Measurements from ENCODE around the gene SLC22A12.

The SLC22A12 gene

GRCh38 chr11:64566915-64567891, 23.8 kb upstream of the SLC22A12 start:
- peaks cover under 1% of the 10 kb centered on the region for H3K27me3 ChIP-seq (ENCODE audit: insufficient read depth, low read length)
- no peaks in the 10 kb centered on the region for H3K36me3 ChIP-seq (ENCODE audit: insufficient read depth, low read length)
- H3K4me1 ChIP-seq (ENCODE audit: insufficient read depth, low read length) = peaks cover 21% of the 10 kb centered on the region
- H3K9me3 ChIP-seq (ENCODE audit: low read length) = no peaks in the 10 kb centered on the region
- H3K4me3 ChIP-seq (ENCODE audit: low read length) = peak overlapping the region; percentile 44
- peak overlapping the region; percentile 76 for H2AFZ ChIP-seq (ENCODE audit: low read depth, low read length)

- peaks cover 21% of the 10 kb centered on the region for H3K4me1 ChIP-seq (ENCODE audit: insufficient read depth, low read length)
Measured at GRCh38 chr11:64568041-64568571, 22.9 kb upstream of the SLC22A12 start.

GRCh38 chr11:64568584-64569140, 22.4 kb upstream of the SLC22A12 start:
- Histone ChIP-seq H3K4me3 (ENCODE audit: low read length) (no peak overlapping the region), H2AFZ (ENCODE audit: low read depth, low read length) (no peak overlapping the region), H3K27me3 (ENCODE audit: insufficient read depth, low read length) (peaks cover 4% of the 10 kb centered on the region), H3K9me3 (ENCODE audit: low read length) (no peaks in the 10 kb centered on the region), H3K36me3 (ENCODE audit: insufficient read depth, low read length) (no peaks in the 10 kb centered on the region), H3K4me1 (ENCODE audit: insufficient read depth, low read length) (peaks cover 21% of the 10 kb centered on the region)

More at GRCh38 chr11:64568041-64568571, 22.9 kb upstream of the SLC22A12 start:
- Histone ChIP-seq H3K36me3 (ENCODE audit: insufficient read depth, low read length) (no peaks in the 10 kb centered on the region), H3K9me3 (ENCODE audit: low read length) (no peaks in the 10 kb centered on the region), H2AFZ (ENCODE audit: low read depth, low read length) (no peak overlapping the region), H3K27me3 (ENCODE audit: insufficient read depth, low read length) (peaks cover 4% of the 10 kb centered on the region), H3K4me3 (ENCODE audit: low read length) (no peak overlapping the region)

- Histone ChIP-seq H2AFZ (ENCODE audit: low read depth, low read length) (no peak overlapping the region), H3K9me3 (ENCODE audit: low read length) (no peaks in the 10 kb centered on the region), H3K4me3 (ENCODE audit: low read length) (no peak overlapping the region), H3K4me1 (ENCODE audit: insufficient read depth, low read length) (peaks cover 21% of the 10 kb centered on the region), H3K36me3 (ENCODE audit: insufficient read depth, low read length) (no peaks in the 10 kb centered on the region), H3K27me3 (ENCODE audit: insufficient read depth, low read length) (peaks cover 4% of the 10 kb centered on the region)
Measured at GRCh38 chr11:64569300-64569970, 21.6 kb upstream of the SLC22A12 start.

GRCh38 chr11:64570341-64570740, 20.7 kb upstream of the SLC22A12 start:
- Histone ChIP-seq H3K4me1 (ENCODE audit: insufficient read depth, low read length) (peaks cover 21% of the 10 kb centered on the region), H3K4me3 (ENCODE audit: low read length) (no peak overlapping the region), H2AFZ (ENCODE audit: low read depth, low read length) (no peak overlapping the region), H3K9me3 (ENCODE audit: low read length) (no peaks in the 10 kb centered on the region), H3K36me3 (ENCODE audit: insufficient read depth, low read length) (no peaks in the 10 kb centered on the region), H3K27me3 (ENCODE audit: insufficient read depth, low read length) (peaks cover 4% of the 10 kb centered on the region)

GRCh38 chr11:64571050-64571409, 20.0 kb upstream of the SLC22A12 start:
- Histone ChIP-seq H3K4me1 (ENCODE audit: insufficient read depth, low read length) (peaks cover 17% of the 10 kb centered on the region), H2AFZ (ENCODE audit: low read depth, low read length) (no peak overlapping the region), H3K4me3 (ENCODE audit: low read length) (no peak overlapping the region), H3K36me3 (ENCODE audit: insufficient read depth, low read length) (no peaks in the 10 kb centered on the region), H3K27me3 (ENCODE audit: insufficient read depth, low read length) (peaks cover 4% of the 10 kb centered on the region), H3K9me3 (ENCODE audit: low read length) (no peaks in the 10 kb centered on the region)

- Histone ChIP-seq H2AFZ (ENCODE audit: low read depth, low read length) (no peak overlapping the region), H3K27me3 (ENCODE audit: insufficient read depth, low read length) (peaks cover 4% of the 10 kb centered on the region), H3K36me3 (ENCODE audit: insufficient read depth, low read length) (no peaks in the 10 kb centered on the region), H3K9me3 (ENCODE audit: low read length) (no peaks in the 10 kb centered on the region), H3K4me1 (ENCODE audit: insufficient read depth, low read length) (peaks cover 13% of the 10 kb centered on the region), H3K4me3 (ENCODE audit: low read length) (no peak overlapping the region)
Measured at GRCh38 chr11:64571410-64572091, 19.5 kb upstream of the SLC22A12 start.

- Histone ChIP-seq H3K4me1 (ENCODE audit: insufficient read depth, low read length) (peaks cover 7% of the 10 kb centered on the region), H2AFZ (ENCODE audit: low read depth, low read length) (no peak overlapping the region), H3K9me3 (ENCODE audit: low read length) (no peaks in the 10 kb centered on the region), H3K36me3 (ENCODE audit: insufficient read depth, low read length) (no peaks in the 10 kb centered on the region), H3K4me3 (ENCODE audit: low read length) (no peak overlapping the region), H3K27me3 (ENCODE audit: insufficient read depth, low read length) (peaks cover 4% of the 10 kb centered on the region)
Measured at GRCh38 chr11:64572143-64572542, 18.9 kb upstream of the SLC22A12 start.

- Histone ChIP-seq H3K27me3 (ENCODE audit: insufficient read depth, low read length) (peaks cover 4% of the 10 kb centered on the region), H2AFZ (ENCODE audit: low read depth, low read length) (no peak overlapping the region), H3K9me3 (ENCODE audit: low read length) (peaks cover 5% of the 10 kb centered on the region), H3K36me3 (ENCODE audit: insufficient read depth, low read length) (no peaks in the 10 kb centered on the region), H3K4me3 (ENCODE audit: low read length) (no peak overlapping the region), H3K4me1 (ENCODE audit: insufficient read depth, low read length) (no peaks in the 10 kb centered on the region)
Measured at GRCh38 chr11:64577202-64577601, 13.8 kb upstream of the SLC22A12 start.

GRCh38 chr11:64580412-64580811, 10.6 kb upstream of the SLC22A12 start:
- Histone ChIP-seq H3K4me1 (ENCODE audit: insufficient read depth, low read length) (no peaks in the 10 kb centered on the region), H3K27me3 (ENCODE audit: insufficient read depth, low read length) (peaks cover 6% of the 10 kb centered on the region), H3K9me3 (ENCODE audit: low read length) (peaks cover 5% of the 10 kb centered on the region), H2AFZ (ENCODE audit: low read depth, low read length) (no peak overlapping the region), H3K4me3 (ENCODE audit: low read length) (no peak overlapping the region), H3K36me3 (ENCODE audit: insufficient read depth, low read length) (no peaks in the 10 kb centered on the region)

- Histone ChIP-seq H3K27me3 (ENCODE audit: insufficient read depth, low read length) (peaks cover 6% of the 10 kb centered on the region), H3K36me3 (ENCODE audit: insufficient read depth, low read length) (no peaks in the 10 kb centered on the region), H2AFZ (ENCODE audit: low read depth, low read length) (no peak overlapping the region), H3K4me3 (ENCODE audit: low read length) (no peak overlapping the region), H3K9me3 (ENCODE audit: low read length) (peaks cover 5% of the 10 kb centered on the region), H3K4me1 (ENCODE audit: insufficient read depth, low read length) (no peaks in the 10 kb centered on the region)
Measured at GRCh38 chr11:64581057-64581523, 9.9 kb upstream of the SLC22A12 start.

GRCh38 chr11:64582885-64583284, 8.1 kb upstream of the SLC22A12 start:
- no peaks in the 10 kb centered on the region for H3K4me1 ChIP-seq (ENCODE audit: insufficient read depth, low read length)
- H3K4me3 ChIP-seq (ENCODE audit: low read length) = no peak overlapping the region
- H3K9me3 ChIP-seq (ENCODE audit: low read length) = peaks cover 5% of the 10 kb centered on the region
- H2AFZ ChIP-seq (ENCODE audit: low read depth, low read length) = no peak overlapping the region
- H3K36me3 ChIP-seq (ENCODE audit: insufficient read depth, low read length) = no peaks in the 10 kb centered on the region
- H3K27me3 ChIP-seq (ENCODE audit: insufficient read depth, low read length) = peaks cover 6% of the 10 kb centered on the region

Data from neuron (in vitro differentiated cells).